Osteoblast (primary cell): ENCODE data around the gene MTHFSD. TPM values are rescaled to one million over a fixed set of nuclear protein-coding genes. Genes with fewer than 3 reads are reported as not detected.

Source experiments
- DNase-seq: peaks from one replicate; pipeline ENCODE4 v3.0.0; 2011; ENCODE audit warnings: low spot score, mixed read lengths; ENCODE audit not compliant: insufficient read length; ENCODE audit errors: missing footprints
- H2AFZ ChIP-seq: 2 replicates; pipeline ENCODE4 v1.6.0; 2011; ENCODE audit warnings: mild to moderate bottlenecking, low read length
- H3K27ac ChIP-seq: 2 replicates; pipeline ENCODE4 v1.5.1; 2011; ENCODE audit warnings: mild to moderate bottlenecking, low read depth, low read length, moderate library complexity
- H3K27me3 ChIP-seq: 2 replicates; pipeline ENCODE4 v1.6.0; 2012; ENCODE audit warnings: mild to moderate bottlenecking, control low read depth, inconsistent platforms, low read length, moderate library complexity; ENCODE audit not compliant: insufficient read depth
- H3K36me3 ChIP-seq: 2 replicates; pipeline ENCODE4 v1.5.1; 2011; ENCODE audit warnings: mild to moderate bottlenecking, low read length, control low read depth, moderate library complexity; ENCODE audit not compliant: insufficient read depth
- H3K4me1 ChIP-seq: 2 replicates; pipeline ENCODE4 v1.5.1; 2011; ENCODE audit warnings: mild to moderate bottlenecking, low read length, control low read depth, moderate library complexity; ENCODE audit not compliant: insufficient read depth
- H3K4me2 ChIP-seq: 2 replicates; pipeline ENCODE4 v1.6.0; 2011; ENCODE audit warnings: mild to moderate bottlenecking, low read length; ENCODE audit not compliant: insufficient read depth
- H3K4me3 ChIP-seq: fragments of 200-600 bp; sonication (generic); 3 replicates; pipeline ENCODE4 v1.5.1; 2012; ENCODE audit warnings: mild to moderate bottlenecking, low read length, inconsistent platforms; ENCODE audit not compliant: insufficient read depth
- H3K79me2 ChIP-seq: 2 replicates; pipeline ENCODE4 v1.6.0; 2012; ENCODE audit warnings: mild to moderate bottlenecking, low read length, control low read depth, inconsistent platforms; ENCODE audit not compliant: insufficient read depth
- H3K9me3 ChIP-seq: 2 replicates; pipeline ENCODE4 v1.5.1; 2011; ENCODE audit warnings: low read depth, low read length, control low read depth
- H4K20me1 ChIP-seq: 2 replicates; pipeline ENCODE4 v1.6.0; 2012; ENCODE audit warnings: mild to moderate bottlenecking, low read length, control low read depth; ENCODE audit not compliant: insufficient read depth
- CTCF ChIP-seq: IDR thresholded peaks from 2 replicates; pipeline ENCODE4 v1.5.1; 2011; ENCODE audit warnings: mild to moderate bottlenecking, low read depth, low read length, moderate library complexity; ENCODE audit errors: extremely low read depth
- total RNA-seq: library from RNA; depleted of rRNA; stranded (reverse); fragments of >200 nt; gene quantifications from 2 replicates; pipeline ENCODE4 v1.2.3, GENCODE V29; 2012

The MTHFSD gene
- total RNA-seq, 1 donor: 18.5 TPM

- no peak overlapping the region for H2AFZ ChIP-seq
- H3K27me3 ChIP-seq: peaks cover 94% of the 10 kb centered on the region
- no peaks in the 10 kb centered on the region for H3K9me3 ChIP-seq
- H4K20me1 ChIP-seq: no peaks in the 10 kb centered on the region
- no peaks in the 10 kb centered on the region for H3K36me3 ChIP-seq
- no peaks in the 10 kb centered on the region for H3K4me1 ChIP-seq
- no peak for TF ChIP-seq CTCF
- H3K4me2 ChIP-seq: no peak overlapping the region
- H3K4me3 ChIP-seq: no peak overlapping the region
- DNase-seq: peak; percentile 65
- H3K79me2 ChIP-seq: no peaks in the 10 kb centered on the region
- H3K27ac ChIP-seq: no peak overlapping the region
Observed at GRCh38 chr16:86495357-86495701, 59.7 kb downstream of the MTHFSD start.

- H2AFZ ChIP-seq: no peak overlapping the region
- no peak for TF ChIP-seq CTCF
- no peaks in the 10 kb centered on the region for H3K4me1 ChIP-seq
- H3K27me3 ChIP-seq: peaks cover 94% of the 10 kb centered on the region
- H3K36me3 ChIP-seq: no peaks in the 10 kb centered on the region
- H3K4me3 ChIP-seq: no peak overlapping the region
- no peaks in the 10 kb centered on the region for H4K20me1 ChIP-seq
- no peak overlapping the region for H3K4me2 ChIP-seq
- no peaks in the 10 kb centered on the region for H3K79me2 ChIP-seq
- DNase-seq: peak; percentile 60
- H3K9me3 ChIP-seq: peaks cover 1% of the 10 kb centered on the region
- H3K27ac ChIP-seq: no peak overlapping the region
Observed at GRCh38 chr16:86494565-86495356, 60.3 kb downstream of the MTHFSD start.

GRCh38 chr16:86494039-86494564 is 60.9 kb downstream of the MTHFSD start:
- Histone ChIP-seq H3K4me3 (no peak overlapping the region), H2AFZ (no peak overlapping the region), H4K20me1 (no peaks in the 10 kb centered on the region), H3K27ac (no peak overlapping the region), H3K4me2 (no peak overlapping the region), H3K79me2 (no peaks in the 10 kb centered on the region), H3K9me3 (peaks cover 3% of the 10 kb centered on the region), H3K4me1 (no peaks in the 10 kb centered on the region), H3K36me3 (no peaks in the 10 kb centered on the region), H3K27me3 (peaks cover 94% of the 10 kb centered on the region)
- DNase-seq: peak; percentile 86
- TF ChIP-seq CTCF: no peak

- Histone ChIP-seq H3K79me2 (no peaks in the 10 kb centered on the region), H4K20me1 (no peaks in the 10 kb centered on the region), H3K27ac (no peak overlapping the region), H2AFZ (no peak overlapping the region), H3K4me3 (no peak overlapping the region), H3K4me1 (no peaks in the 10 kb centered on the region), H3K27me3 (peaks cover 90% of the 10 kb centered on the region), H3K36me3 (no peaks in the 10 kb centered on the region), H3K9me3 (peaks cover 3% of the 10 kb centered on the region), H3K4me2 (no peak overlapping the region)
- DNase-seq: peak; percentile 54
- no peak for TF ChIP-seq CTCF
Observed at GRCh38 chr16:86492961-86493629, 61.9 kb downstream of the MTHFSD start.
